Measurements from ENCODE around the gene PPIB. TPM values are rescaled to one million over a fixed set of nuclear protein-coding genes. Genes with fewer than 3 reads are reported as not detected.

The PPIB gene
- total RNA-seq = 121 TPM

GRCh38 chr15:64162869-64163658, at the start of gene PPIB:
TSS of gene PPIB (minus strand) at chr15:64163022. CDS start at chr15:64162986, 36 bp downstream.

GRCh38 chr15:64151727-64152506, 10.9 kb downstream of the PPIB start, which contains the start of gene SNX22:
TSS of gene SNX22 (plus strand) at chr15:64151731. CDS start at chr15:64151776, 45 bp downstream.

Small RNAs within 50 kb of the gene (small RNA-seq; reads per million reads assigned to genes)
- gene RF00019 (ENCODE audit: low replicate concordance) = not detected

Other genes with a start within 250 kb of the PPIB start
- 7.2 TPM for gene DAPK2, start 116.5 kb downstream of the PPIB start, total RNA-seq
- gene CIAO2A, start 69.2 kb downstream of the PPIB start, total RNA-seq = 20.7 TPM
- gene SNX1, start 67.0 kb downstream of the PPIB start, total RNA-seq = 56.3 TPM
- 9.7 TPM for gene SNX22, start 11.3 kb downstream of the PPIB start, total RNA-seq
- 90.1 TPM for gene CSNK1G1, start 193.2 kb upstream of the PPIB start, total RNA-seq
- gene PCLAF, start 218.4 kb upstream of the PPIB start, total RNA-seq = 5.9 TPM
- 24.7 TPM for gene TRIP4, start 224.8 kb upstream of the PPIB start, total RNA-seq

Data from parietal lobe (tissue), 2 donors.